Upper lobe of left lung (tissue), 4 donors: ENCODE data around the gene RNF135.

Experiments
- POLR2A ChIP-seq, 4 donors: fragments of 450-650 bp; IDR thresholded peaks; one replicate each; pipeline ENCODE4 v1.5.1; 2016 to 2017; ENCODE audit warnings: antibody characterized with exemption in 4 of 4, mild to moderate bottlenecking in 2 of 4
- POLR2AphosphoS5 ChIP-seq, 2 donors: sonication (generic); formaldehyde crosslinking; IDR thresholded peaks; one replicate each; pipeline ENCODE4 v1.5.1; 2017; ENCODE audit warnings: antibody characterized with exemption in 2 of 2
- TF ChIP-seq, protein P1 (sequence below), 6 experiments: fragments of 450-650 bp in 4 of 6; fragments of 200-600 bp in 2 of 6; sonication (generic) in 2 of 6; IDR thresholded peaks; one replicate each; pipeline ENCODE4 v1.5.1; 2016 to 2019; ENCODE audit warnings: antibody characterized with exemption in 6 of 6

DNA sequence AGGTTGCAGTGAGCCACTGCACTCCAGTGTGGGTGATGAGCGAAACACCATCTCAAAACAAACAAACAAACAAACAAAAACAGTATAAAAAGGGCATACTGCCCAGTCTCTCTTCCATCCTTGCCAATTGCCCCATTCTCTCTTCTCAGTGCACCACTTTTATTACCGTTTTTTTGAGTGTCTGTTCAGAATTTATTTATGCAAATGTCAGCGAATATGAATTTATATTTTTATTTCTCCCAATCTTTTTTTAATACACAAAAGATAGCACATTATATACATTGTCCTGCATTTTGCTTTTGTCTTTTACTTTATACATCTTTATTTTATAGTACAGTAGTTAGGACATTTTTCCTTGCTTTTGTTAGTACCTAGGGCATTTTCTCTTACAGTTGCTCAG lies 19.6 kb downstream of the RNF135 start:
- TF ChIP-seq, protein P1, sequence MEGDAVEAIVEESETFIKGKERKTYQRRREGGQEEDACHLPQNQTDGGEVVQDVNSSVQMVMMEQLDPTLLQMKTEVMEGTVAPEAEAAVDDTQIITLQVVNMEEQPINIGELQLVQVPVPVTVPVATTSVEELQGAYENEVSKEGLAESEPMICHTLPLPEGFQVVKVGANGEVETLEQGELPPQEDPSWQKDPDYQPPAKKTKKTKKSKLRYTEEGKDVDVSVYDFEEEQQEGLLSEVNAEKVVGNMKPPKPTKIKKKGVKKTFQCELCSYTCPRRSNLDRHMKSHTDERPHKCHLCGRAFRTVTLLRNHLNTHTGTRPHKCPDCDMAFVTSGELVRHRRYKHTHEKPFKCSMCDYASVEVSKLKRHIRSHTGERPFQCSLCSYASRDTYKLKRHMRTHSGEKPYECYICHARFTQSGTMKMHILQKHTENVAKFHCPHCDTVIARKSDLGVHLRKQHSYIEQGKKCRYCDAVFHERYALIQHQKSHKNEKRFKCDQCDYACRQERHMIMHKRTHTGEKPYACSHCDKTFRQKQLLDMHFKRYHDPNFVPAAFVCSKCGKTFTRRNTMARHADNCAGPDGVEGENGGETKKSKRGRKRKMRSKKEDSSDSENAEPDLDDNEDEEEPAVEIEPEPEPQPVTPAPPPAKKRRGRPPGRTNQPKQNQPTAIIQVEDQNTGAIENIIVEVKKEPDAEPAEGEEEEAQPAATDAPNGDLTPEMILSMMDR (IDR thresholded peaks at IDR 0.05), result no peak
- no peak for TF ChIP-seq POLR2A (IDR thresholded peaks at IDR 0.05)
- TF ChIP-seq POLR2AphosphoS5 (IDR thresholded peaks at IDR 0.05), result no peak
